Caco-2 (cell line): Measurements from ENCODE around the gene ARHGAP8. TPM values are rescaled to one million over a fixed set of nuclear protein-coding genes. Genes with fewer than 3 reads are reported as not detected.
"Not testable (repeated sequence)": the region's sequence is repeated elsewhere in the genome, so short reads cannot be mapped to it uniquely, and the experiment has no call there.

Source experiments
- BruUV-seq: library from RNA; stranded (reverse); fragments of 400-500 nt; replicated peaks from 2 replicates; lab custom pipeline; 2021; lab: Mats Ljungman, UMichigan
- CTCF ChIA-PET: fragments of 300-600 bp; sonication (Branson Sonifier 250); formaldehyde crosslinking; loops from one replicate; lab custom pipeline; 2022; ENCODE audit warnings: antibody characterized with exemption; lab: Charles Lee
- POLR2A ChIA-PET: fragments of 300-600 bp; sonication (Branson Sonifier 250); formaldehyde crosslinking; loops from one replicate; lab custom pipeline; 2022; ENCODE audit warnings: antibody characterized with exemption; lab: Charles Lee
- DNase-seq, 2 experiments: peaks; one replicate each; pipeline versions ENCODE4 v3.0.0 to v3.0.0-alpha.2; 2020 to 2022
- H3K27me3 ChIP-seq: replicated peaks from 2 replicates; pipeline ENCODE4 v1.6.0; 2011; ENCODE audit warnings: low read length; ENCODE audit not compliant: control insufficient read depth, insufficient read depth
- H3K36me3 ChIP-seq: 2 replicates; pipeline ENCODE4 v1.5.1; 2011; ENCODE audit warnings: low read length; ENCODE audit not compliant: control insufficient read depth, insufficient read depth
- H3K4me1 ChIP-seq: fragments of 250-450 bp; sonication (Bioruptor Pico); 2 replicates; pipeline ENCODE4 v1.5.1; 2020; ENCODE audit warnings: mild to moderate bottlenecking
- H3K4me3 ChIP-seq: 2 replicates; pipeline ENCODE4 v1.5.1; 2011; ENCODE audit warnings: low read depth, mild to moderate bottlenecking, control low read depth, low read length
- H3K9me3 ChIP-seq: fragments of 250-450 bp; sonication (Bioruptor Pico); 2 replicates; pipeline ENCODE4 v1.5.1; 2020; ENCODE audit warnings: mild to moderate bottlenecking, moderate library complexity
- H3K27ac Mint-ChIP-seq: one replicate; pipeline ENCODE4 v1.8.0; 2022; ENCODE audit warnings: mixed read lengths; ENCODE audit not compliant: unreplicated experiment
- H3K27me3 Mint-ChIP-seq: one replicate; pipeline ENCODE4 v1.8.0; 2022; ENCODE audit warnings: mixed read lengths; ENCODE audit not compliant: insufficient read depth, unreplicated experiment
- H3K36me3 Mint-ChIP-seq: one replicate; pipeline ENCODE4 v1.8.0; 2022; ENCODE audit warnings: mild to moderate bottlenecking, mixed read lengths; ENCODE audit not compliant: insufficient read depth, unreplicated experiment
- H3K4me1 Mint-ChIP-seq: one replicate; pipeline ENCODE4 v1.8.0; 2022; ENCODE audit warnings: low read depth, mixed read lengths; ENCODE audit not compliant: unreplicated experiment
- H3K4me3 Mint-ChIP-seq: one replicate; pipeline ENCODE4 v1.8.0; 2022; ENCODE audit warnings: mild to moderate bottlenecking, moderate library complexity, mixed read lengths; ENCODE audit not compliant: unreplicated experiment
- H3K9me3 Mint-ChIP-seq: one replicate; pipeline ENCODE4 v1.8.0; 2022; ENCODE audit warnings: mixed read lengths; ENCODE audit not compliant: unreplicated experiment
- intact Hi-C: fragments of 100-400 bp; cut with micrococcal nuclease; formaldehyde crosslinking; loops from one replicate; pipeline ENCODE4 v1.10.0; 2022; ENCODE audit not compliant: unreplicated experiment
- total RNA-seq: library from RNA; stranded (reverse); gene quantifications from 2 replicates; pipeline ENCODE4 v1.2.3, GENCODE V29; 2022
- TF ChIP-seq, protein P1 (sequence below), 2 experiments: fragments of 200-600 bp in 1 of 2; IDR thresholded peaks; 1 replicate in 1 of 2; 2 replicates in 1 of 2; pipeline versions ENCODE4 v1.5.1 to v1.8.0; 2011 to 2022; ENCODE audit warnings: antibody characterized with exemption in 1 of 2, control low read depth in 1 of 2, inconsistent platforms in 1 of 2, low read depth in 1 of 2, low read length in 1 of 2, mild to moderate bottlenecking in 1 of 2, moderate library complexity in 1 of 2; ENCODE audit not compliant: insufficient read depth in 1 of 2, severe bottlenecking in 1 of 2, unreplicated experiment in 1 of 2

ARHGAP8 gene
- total RNA-seq, 1 experiment from 2014 or later: 81.5 TPM

DNA sequence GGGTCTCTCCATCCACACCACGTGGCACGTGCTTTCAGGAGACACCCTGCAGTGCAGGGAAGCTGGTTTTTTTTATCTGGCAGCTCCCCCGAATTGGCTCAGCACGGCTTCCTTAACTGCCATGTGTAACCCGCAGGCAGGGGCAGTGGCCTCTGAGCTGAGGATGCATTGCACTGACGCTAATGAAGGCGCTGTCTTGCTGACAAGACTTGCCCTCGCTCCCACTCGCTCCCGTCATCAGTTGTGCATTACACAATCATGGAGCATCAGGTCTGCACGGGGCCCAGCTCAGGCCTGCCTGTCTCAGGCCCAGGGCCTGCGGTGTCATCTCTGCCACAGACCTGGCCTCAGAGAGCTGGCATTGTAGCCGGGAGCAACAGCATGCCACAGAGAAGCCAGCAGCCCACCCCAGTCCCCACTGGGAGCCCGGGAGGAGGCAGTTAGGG, 95.9 kb downstream of the ARHGAP8 start:
- no peaks in the 10 kb centered on the region for H3K9me3 Mint-ChIP-seq
- POLR2A ChIA-PET: no interaction called here
- no peaks in the 10 kb centered on the region for H3K9me3 ChIP-seq
- no peaks in the 10 kb centered on the region for H3K27me3 ChIP-seq
- no peak overlapping the region for H3K4me3 ChIP-seq
- no peaks in the 10 kb centered on the region for H3K36me3 ChIP-seq
- CTCF ChIA-PET: interaction anchor here (0.5 kb wide), 1 partner anchor 248 kb away, joined by 3 read pairs; no protein-coding TSS in a partner anchor
- TF ChIP-seq, protein P1, sequence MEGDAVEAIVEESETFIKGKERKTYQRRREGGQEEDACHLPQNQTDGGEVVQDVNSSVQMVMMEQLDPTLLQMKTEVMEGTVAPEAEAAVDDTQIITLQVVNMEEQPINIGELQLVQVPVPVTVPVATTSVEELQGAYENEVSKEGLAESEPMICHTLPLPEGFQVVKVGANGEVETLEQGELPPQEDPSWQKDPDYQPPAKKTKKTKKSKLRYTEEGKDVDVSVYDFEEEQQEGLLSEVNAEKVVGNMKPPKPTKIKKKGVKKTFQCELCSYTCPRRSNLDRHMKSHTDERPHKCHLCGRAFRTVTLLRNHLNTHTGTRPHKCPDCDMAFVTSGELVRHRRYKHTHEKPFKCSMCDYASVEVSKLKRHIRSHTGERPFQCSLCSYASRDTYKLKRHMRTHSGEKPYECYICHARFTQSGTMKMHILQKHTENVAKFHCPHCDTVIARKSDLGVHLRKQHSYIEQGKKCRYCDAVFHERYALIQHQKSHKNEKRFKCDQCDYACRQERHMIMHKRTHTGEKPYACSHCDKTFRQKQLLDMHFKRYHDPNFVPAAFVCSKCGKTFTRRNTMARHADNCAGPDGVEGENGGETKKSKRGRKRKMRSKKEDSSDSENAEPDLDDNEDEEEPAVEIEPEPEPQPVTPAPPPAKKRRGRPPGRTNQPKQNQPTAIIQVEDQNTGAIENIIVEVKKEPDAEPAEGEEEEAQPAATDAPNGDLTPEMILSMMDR (IDR thresholded peaks at IDR 0.05; ENCODE audit: insufficient read depth in 1 of 2, low read depth in 1 of 2, low read length in 1 of 2, severe bottlenecking in 1 of 2, unreplicated experiment in 1 of 2): no peak
- no peaks in the 10 kb centered on the region for H3K4me1 ChIP-seq
- H3K27ac Mint-ChIP-seq: no peak overlapping the region
- peaks cover 28% of the 10 kb centered on the region for H3K36me3 Mint-ChIP-seq
- H3K4me1 Mint-ChIP-seq: no peaks in the 10 kb centered on the region
- H3K27me3 Mint-ChIP-seq: no peaks in the 10 kb centered on the region
- no peak overlapping the region for H3K4me3 Mint-ChIP-seq
- intact Hi-C loops: no loop called here
- no peak for DNase-seq
- BruUV-seq: no TSS peak

DNA sequence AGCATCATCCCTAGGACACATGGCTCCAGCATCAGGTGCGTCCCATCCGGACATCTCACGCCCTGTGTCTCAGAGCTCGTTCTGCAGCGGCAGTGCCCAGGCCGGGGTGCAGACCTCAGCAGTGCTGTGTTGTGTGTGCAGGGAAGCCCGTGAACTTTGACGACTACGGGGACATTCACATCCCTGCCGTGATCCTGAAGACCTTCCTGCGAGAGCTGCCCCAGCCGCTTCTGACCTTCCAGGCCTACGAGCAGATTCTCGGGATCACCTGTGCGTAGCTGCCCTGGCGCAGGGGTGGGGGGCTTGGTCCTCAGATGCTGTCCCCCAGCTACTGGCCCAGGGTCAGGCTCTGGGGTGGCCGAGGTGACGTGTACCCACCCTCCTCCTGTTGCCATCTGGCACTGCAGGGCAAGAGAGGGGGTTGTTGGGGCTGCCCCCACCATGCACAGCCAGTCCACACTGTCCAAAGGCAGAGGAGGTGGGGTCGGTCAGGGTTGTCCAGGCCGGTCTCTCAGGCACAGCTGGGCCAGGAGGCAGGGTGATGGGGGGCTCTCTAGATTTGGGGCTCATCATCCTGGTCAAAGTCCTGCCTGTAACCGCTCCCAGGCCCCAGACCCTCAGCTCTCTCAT, 96.5 kb downstream of the ARHGAP8 start:
- TF ChIP-seq, protein P1 (IDR thresholded peaks at IDR 0.05; ENCODE audit: insufficient read depth in 1 of 2, low read depth in 1 of 2, low read length in 1 of 2, severe bottlenecking in 1 of 2, unreplicated experiment in 1 of 2): no peak
- no peak overlapping the region for H3K4me3 ChIP-seq
- Mint-ChIP-seq H3K9me3 (no peaks in the 10 kb centered on the region), H3K36me3 (peaks cover 28% of the 10 kb centered on the region), H3K4me1 (no peaks in the 10 kb centered on the region), H3K27me3 (no peaks in the 10 kb centered on the region), H3K4me3 (no peak overlapping the region), H3K27ac (no peak overlapping the region)
- H3K27me3 ChIP-seq: no peaks in the 10 kb centered on the region
- BruUV-seq: TSS peak; percentile 19
- intact Hi-C loops: no loop called here
- ChIA-PET CTCF (interaction anchor here (0.5 kb wide), 1 partner anchor 248 kb away, joined by 3 read pairs; no protein-coding TSS in a partner anchor), POLR2A (no interaction called here)
- no peaks in the 10 kb centered on the region for H3K36me3 ChIP-seq
- DNase-seq: no peak
- no peaks in the 10 kb centered on the region for H3K4me1 ChIP-seq
- no peaks in the 10 kb centered on the region for H3K9me3 ChIP-seq

DNA sequence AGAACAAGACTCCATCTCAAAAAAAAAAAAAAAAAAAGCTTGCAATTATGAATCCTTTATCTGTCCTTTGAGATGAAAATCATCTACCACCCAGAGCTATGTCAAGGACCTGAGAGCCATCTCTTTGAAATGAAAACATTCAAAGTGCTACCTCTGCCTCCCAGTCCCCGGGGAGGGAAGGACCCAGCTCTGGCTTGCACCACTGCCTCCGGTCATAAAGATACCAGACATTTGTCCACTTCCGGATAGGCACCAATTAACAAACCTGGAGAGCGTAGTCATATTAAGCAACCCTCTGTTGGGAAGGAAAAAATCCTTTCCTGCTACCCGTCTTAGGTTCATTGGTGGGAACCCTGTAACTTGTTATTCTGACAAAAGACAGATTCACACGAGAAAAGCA, 98.6 kb downstream of the ARHGAP8 start:
- Histone ChIP-seq H3K9me3 (no peaks in the 10 kb centered on the region), H3K36me3 (peaks cover 1% of the 10 kb centered on the region; the same call in 1 of the 2 replicates), H3K4me3 (no peak overlapping the region), H3K4me1 (no peaks in the 10 kb centered on the region), H3K27me3 (no peaks in the 10 kb centered on the region)
- intact Hi-C loops: no loop called here
- TSS peak; percentile 13 for BruUV-seq
- Mint-ChIP-seq H3K27ac (no peak overlapping the region), H3K9me3 (no peaks in the 10 kb centered on the region), H3K4me3 (no peak overlapping the region), H3K27me3 (no peaks in the 10 kb centered on the region), H3K36me3 (peaks cover 33% of the 10 kb centered on the region), H3K4me1 (no peaks in the 10 kb centered on the region)
- ChIA-PET POLR2A (no interaction called here), CTCF (no interaction called here)
- no peak for DNase-seq
- TF ChIP-seq, protein P1 (IDR thresholded peaks at IDR 0.05; ENCODE audit: insufficient read depth in 1 of 2, low read depth in 1 of 2, low read length in 1 of 2, severe bottlenecking in 1 of 2, unreplicated experiment in 1 of 2): no peak

DNA sequence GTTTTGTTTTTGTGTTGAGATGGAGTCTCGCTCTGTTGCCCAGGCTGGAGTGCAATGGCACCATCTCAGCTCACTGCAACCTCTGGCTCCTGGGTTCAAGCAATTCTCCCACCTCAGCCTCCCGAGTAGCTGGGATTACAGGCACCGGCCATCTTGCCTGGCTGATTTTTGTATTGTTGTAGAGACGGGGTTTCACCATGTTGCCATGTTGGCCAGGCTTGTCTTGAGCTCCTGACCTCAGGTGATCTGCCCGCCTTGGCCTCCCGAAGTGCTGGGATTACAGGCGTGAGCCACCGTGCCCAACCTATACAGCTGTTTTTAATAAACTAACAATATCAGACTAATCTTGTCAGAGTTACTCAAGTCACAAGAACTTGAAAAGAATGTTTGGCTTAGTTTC, 102.3 kb downstream of the ARHGAP8 start:
- H3K4me3 ChIP-seq, H3K9me3 ChIP-seq, BruUV-seq, POLR2A ChIA-PET, intact Hi-C loops, H3K27me3 Mint-ChIP-seq, H3K4me1 ChIP-seq, H3K4me1 Mint-ChIP-seq, H3K36me3 ChIP-seq, H3K27ac Mint-ChIP-seq, H3K4me3 Mint-ChIP-seq, H3K9me3 Mint-ChIP-seq, H3K27me3 ChIP-seq: not testable (repeated sequence)
- DNase-seq: peak in 1 of 2 experiments; percentile 3
- H3K36me3 Mint-ChIP-seq: peaks cover 25% of the 10 kb centered on the region
- CTCF ChIA-PET: interaction anchor here (0.7 kb wide), 1 partner anchor 87 kb away, joined by 3 read pairs; no protein-coding TSS in a partner anchor
